Stomach (tissue), 9 donors: ENCODE results near the gene MYO5B. TPM values are rescaled to one million over a fixed set of nuclear protein-coding genes. Genes with fewer than 3 reads are reported as not detected.

Source experiments
- DNase-seq, 2 donors: peaks; one replicate each; pipeline versions ENCODE4 v3.0.0 to v3.0.0-alpha.2; 2013 to 2019
- H3K27ac ChIP-seq, 5 donors: fragments of 200-600 bp in 4 of 5; sonication (generic) in 4 of 5; one replicate each; pipeline ENCODE4 v1.5.1; 2013 to 2019; ENCODE audit warnings: mild to moderate bottlenecking in 1 of 5, moderate library complexity in 1 of 5
- H3K27me3 ChIP-seq, 3 donors: fragments of 200-600 bp; sonication (generic); one replicate each; pipeline ENCODE4 v1.5.1; 2017 to 2019; ENCODE audit warnings: mixed run types in 1 of 3
- H3K36me3 ChIP-seq, 4 donors: fragments of 200-600 bp; sonication (generic); 1 replicate in 3 of 4; 2 replicates in 1 of 4; pipeline ENCODE4 v1.5.1; 2016 to 2019
- H3K4me1 ChIP-seq, 4 donors: fragments of 200-600 bp; sonication (generic); one replicate each; pipeline ENCODE4 v1.5.1; 2016 to 2019
- H3K4me3 ChIP-seq, 4 donors: fragments of 200-600 bp; sonication (generic) in 3 of 4; one replicate each; pipeline ENCODE4 v1.5.1; 2016 to 2019; ENCODE audit warnings: mild to moderate bottlenecking in 1 of 4
- H3K9me3 ChIP-seq, 4 donors: fragments of 200-600 bp; sonication (generic); one replicate each; pipeline ENCODE4 v1.5.1; 2016 to 2019
- EP300 ChIP-seq: sonication (generic); formaldehyde crosslinking; IDR thresholded peaks from one replicate; pipeline ENCODE4 v1.6.1; 2017; ENCODE audit warnings: antibody characterized with exemption
- POLR2A ChIP-seq, 4 donors: fragments of 450-650 bp; IDR thresholded peaks; one replicate each; pipeline ENCODE4 v1.6.1; 2016; ENCODE audit warnings: antibody characterized with exemption in 4 of 4, control low read depth in 2 of 4, mild to moderate bottlenecking in 1 of 4, moderate library complexity in 1 of 4
- POLR2AphosphoS5 ChIP-seq, 3 donors: sonication (generic); formaldehyde crosslinking; IDR thresholded peaks; one replicate each; pipeline ENCODE4 v1.6.1; 2016; ENCODE audit warnings: antibody characterized with exemption in 3 of 3
- WGBS, 5 donors: extraction: QIAGEN DNeasy Blood & Tissue Kit in 3 of 5; methylation state at CpG; one replicate each; pipeline versions ENCODE4 v1.1.5 to v1.1.7; 2013 to 2018; 5-methylcytosine and 5-hydroxymethylcytosine counted together
- intact Hi-C: fragments of 100-400 bp; cut with DNase I; formaldehyde crosslinking; loops from one replicate; pipeline ENCODE4 v1.15.1; 2023; ENCODE audit warnings: low total_unique reads
- polyA plus RNA-seq, 3 donors: library from polyadenylated mRNA; stranded (reverse); fragments of 200-250 nt; gene quantifications; one replicate each; pipeline ENCODE4 v1.2.3, GENCODE V29; 2013
- total RNA-seq, 5 donors: library from RNA; depleted of rRNA; stranded (reverse); fragments of >200 nt; gene quantifications; one replicate each; pipeline versions ENCODE4 v1.1.0 to v1.2.3, GENCODE V29; 2014 to 2016
- TF ChIP-seq, protein P1 (sequence below), 7 experiments: fragments of 450-650 bp in 4 of 7; fragments of 200-600 bp in 3 of 7; sonication (generic) in 3 of 7; IDR thresholded peaks; one replicate each; pipeline ENCODE4 v1.5.1; 2016 to 2019; ENCODE audit warnings: antibody characterized with exemption in 7 of 7, control low read depth in 2 of 7, mild to moderate bottlenecking in 1 of 7
- donor health status: healthy with polysubstance abuse.
- donor health status: Bipolar disorder and iron deficiency.
- donor health status: healthy.

Gene MYO5B
- total and polyA plus RNA-seq, 8 donors = 13.6 to 224 (median 33.7) TPM

- intact Hi-C loops = no loop called here
- TF ChIP-seq EP300 (no peak), POLR2AphosphoS5 (IDR thresholded peaks at IDR 0.05) (peak in 1 of 3 donors; percentile 43)
- TF ChIP-seq, protein P1, sequence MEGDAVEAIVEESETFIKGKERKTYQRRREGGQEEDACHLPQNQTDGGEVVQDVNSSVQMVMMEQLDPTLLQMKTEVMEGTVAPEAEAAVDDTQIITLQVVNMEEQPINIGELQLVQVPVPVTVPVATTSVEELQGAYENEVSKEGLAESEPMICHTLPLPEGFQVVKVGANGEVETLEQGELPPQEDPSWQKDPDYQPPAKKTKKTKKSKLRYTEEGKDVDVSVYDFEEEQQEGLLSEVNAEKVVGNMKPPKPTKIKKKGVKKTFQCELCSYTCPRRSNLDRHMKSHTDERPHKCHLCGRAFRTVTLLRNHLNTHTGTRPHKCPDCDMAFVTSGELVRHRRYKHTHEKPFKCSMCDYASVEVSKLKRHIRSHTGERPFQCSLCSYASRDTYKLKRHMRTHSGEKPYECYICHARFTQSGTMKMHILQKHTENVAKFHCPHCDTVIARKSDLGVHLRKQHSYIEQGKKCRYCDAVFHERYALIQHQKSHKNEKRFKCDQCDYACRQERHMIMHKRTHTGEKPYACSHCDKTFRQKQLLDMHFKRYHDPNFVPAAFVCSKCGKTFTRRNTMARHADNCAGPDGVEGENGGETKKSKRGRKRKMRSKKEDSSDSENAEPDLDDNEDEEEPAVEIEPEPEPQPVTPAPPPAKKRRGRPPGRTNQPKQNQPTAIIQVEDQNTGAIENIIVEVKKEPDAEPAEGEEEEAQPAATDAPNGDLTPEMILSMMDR (IDR thresholded peaks at IDR 0.05) = peak in 5 of 7 experiments; percentile 28 to 65 (median 57)
- 86 to 93% (median 90%) methylated on average over 3 of the region's 3 CpGs for WGBS, 5 donors
- peak; percentile 65 to 77 for DNase-seq
- Histone ChIP-seq H3K36me3 (no peaks in the 10 kb centered on the region), H3K27me3 (no peaks in the 10 kb centered on the region), H3K27ac (no peak overlapping the region), H3K4me3 (no peak overlapping the region), H3K4me1 (peaks cover 7 to 24% (median 16%) of the 10 kb centered on the region in 4 donors), H3K9me3 (no peaks in the 10 kb centered on the region)
Observed at GRCh38 chr18:50009773-50010335, 185.1 kb downstream of the MYO5B start.

- H3K36me3 ChIP-seq = no peaks in the 10 kb centered on the region
- H3K4me1 ChIP-seq = peaks cover 7 to 24% (median 16%) of the 10 kb centered on the region in 4 donors
- intact Hi-C loops = no loop called here
- no peaks in the 10 kb centered on the region for H3K27me3 ChIP-seq
- no peak for DNase-seq
- WGBS, 5 donors = 82 to 88% (median 84%) methylated on average over 3 of the region's 3 CpGs
- H3K4me3 ChIP-seq = no peak overlapping the region
- H3K27ac ChIP-seq = no peak overlapping the region
- H3K9me3 ChIP-seq = no peaks in the 10 kb centered on the region
- TF ChIP-seq POLR2AphosphoS5 (IDR thresholded peaks at IDR 0.05) (no peak), POLR2A (IDR thresholded peaks at IDR 0.05) (no peak), EP300 (no peak)
- TF ChIP-seq, protein P1 (IDR thresholded peaks at IDR 0.05) = no peak
Observed at GRCh38 chr18:50008306-50008705, 186.6 kb downstream of the MYO5B start.

GRCh38 chr18:50006470-50007046 is 188.4 kb downstream of the MYO5B start:
- H3K27ac ChIP-seq = no peak overlapping the region
- no peaks in the 10 kb centered on the region for H3K36me3 ChIP-seq
- no peaks in the 10 kb centered on the region for H3K27me3 ChIP-seq
- no peak overlapping the region for H3K4me3 ChIP-seq
- H3K4me1 ChIP-seq = peaks cover 2 to 9% (median 4%) of the 10 kb centered on the region in 4 donors
- 64 to 79% (median 74%) methylated on average over 2 of the region's 2 CpGs for WGBS, 5 donors
- no peak for TF ChIP-seq EP300
- TF ChIP-seq POLR2AphosphoS5 (IDR thresholded peaks at IDR 0.05) = no peak
- TF ChIP-seq, protein P1 (IDR thresholded peaks at IDR 0.05) = no peak
- no peak for TF ChIP-seq POLR2A (IDR thresholded peaks at IDR 0.05)
- H3K9me3 ChIP-seq = no peaks in the 10 kb centered on the region
- intact Hi-C loops = no loop called here
- no peak for DNase-seq

DNA sequence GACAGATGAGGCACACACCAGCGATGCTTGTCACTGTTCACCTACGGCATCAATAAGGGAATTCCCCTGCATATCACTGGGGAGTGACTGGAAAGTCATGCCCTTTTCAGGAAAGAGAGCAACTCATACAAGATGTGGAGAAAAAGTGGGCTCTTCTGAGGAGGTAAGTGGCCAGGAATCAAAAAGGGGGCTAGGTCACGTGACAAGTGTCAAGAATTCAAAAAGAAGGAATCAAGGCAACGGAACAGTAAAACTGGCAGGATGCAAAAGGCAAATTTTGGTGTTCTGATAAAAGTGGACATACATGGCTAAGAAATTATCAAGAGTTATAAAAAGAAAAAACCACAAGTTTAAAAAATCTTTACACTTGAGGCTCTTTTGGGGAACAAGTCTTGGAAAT is 190.9 kb downstream of the MYO5B start:
- Histone ChIP-seq H3K36me3 (peaks cover 0 to 7% (median 0%) of the 10 kb centered on the region in 4 donors), H3K9me3 (no peaks in the 10 kb centered on the region), H3K4me3 (no peak overlapping the region), H3K4me1 (no peaks in the 10 kb centered on the region), H3K27me3 (no peaks in the 10 kb centered on the region), H3K27ac (no peak overlapping the region)
- intact Hi-C loops = no loop called here
- TF ChIP-seq POLR2AphosphoS5 (IDR thresholded peaks at IDR 0.05) (no peak), EP300 (no peak), POLR2A (IDR thresholded peaks at IDR 0.05) (no peak)
- TF ChIP-seq, protein P1 (IDR thresholded peaks at IDR 0.05) = no peak
- DNase-seq = no peak
- WGBS, 5 donors = 75 to 85% (median 77%) methylated on average over 4 of the region's 4 CpGs
